HG03280 (cell line): ENCODE results near the gene CC2D2A.

Source experiments
- ATAC-seq: cut with Tn5 transposase; IDR thresholded peaks from one replicate; pipeline ENCODE4 v1.9.1; 2021; ENCODE audit warnings: mild to moderate bottlenecking, moderate library complexity; ENCODE audit not compliant: unreplicated experiment

CC2D2A gene

DNA sequence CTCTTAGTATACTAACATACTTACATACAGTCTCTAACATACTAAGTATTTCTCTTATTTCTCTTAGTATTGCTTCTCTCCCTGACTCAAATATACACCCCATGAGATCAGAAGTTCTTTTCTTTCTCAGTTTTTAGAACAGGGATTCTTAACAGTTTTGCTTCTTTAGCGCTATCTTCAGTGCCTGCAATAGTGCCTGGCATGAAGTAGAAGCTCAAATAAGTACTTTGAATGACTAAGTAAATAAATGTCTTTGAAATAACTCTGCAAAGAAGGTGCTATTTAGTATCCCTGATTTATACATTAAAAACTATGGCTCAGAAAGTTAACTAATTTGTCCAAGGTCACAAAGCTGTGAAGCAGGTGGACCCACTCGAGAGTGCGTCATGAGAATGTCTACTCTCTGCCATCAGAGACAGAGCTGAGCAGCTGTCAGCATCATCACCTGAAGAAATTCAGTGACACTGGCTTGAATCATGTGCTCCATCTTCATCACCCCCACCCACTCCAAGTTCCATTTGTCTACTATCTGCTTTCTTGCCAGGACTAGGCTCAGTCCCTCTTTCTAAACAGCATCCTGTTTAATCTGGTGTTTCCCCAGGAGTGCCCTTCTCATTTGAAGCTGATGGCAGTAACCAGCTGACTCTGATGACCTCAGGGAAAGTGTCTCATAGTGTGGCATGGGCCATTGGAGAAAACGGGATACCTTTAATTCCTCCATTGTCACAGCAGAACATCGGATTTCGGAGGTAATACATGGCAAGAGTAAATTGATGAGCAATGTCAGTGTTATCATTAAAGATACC lies 83.1 kb downstream of the CC2D2A start:
- no peak for ATAC-seq

DNA sequence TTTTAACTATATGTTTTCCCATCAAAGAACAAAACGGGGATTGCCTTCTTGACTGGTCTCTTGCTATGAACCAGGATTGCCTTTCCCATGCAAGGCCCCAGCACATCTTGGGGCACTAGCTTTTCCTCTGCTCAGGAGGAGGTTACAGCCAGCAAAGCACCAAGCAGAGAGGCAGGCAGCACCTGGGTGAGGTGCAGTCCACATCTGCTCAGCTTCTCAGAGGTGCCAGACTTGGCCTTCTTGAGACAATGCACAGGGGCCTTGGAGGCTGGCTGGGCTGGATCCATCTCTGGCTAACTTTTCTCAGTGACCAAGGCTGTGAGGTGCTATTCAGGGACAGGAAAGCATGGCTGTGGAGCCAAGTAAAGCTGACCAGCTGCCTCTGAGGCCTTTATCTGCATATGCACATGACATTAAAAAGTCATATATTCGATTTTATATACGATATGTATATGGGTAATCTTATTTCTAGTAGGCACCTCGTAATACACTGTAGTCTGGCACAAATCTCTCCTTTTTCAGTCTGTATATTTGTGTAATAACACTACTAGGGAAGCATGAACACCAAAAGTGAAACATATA lies 86.9 kb downstream of the CC2D2A start:
- ATAC-seq, result no peak

DNA sequence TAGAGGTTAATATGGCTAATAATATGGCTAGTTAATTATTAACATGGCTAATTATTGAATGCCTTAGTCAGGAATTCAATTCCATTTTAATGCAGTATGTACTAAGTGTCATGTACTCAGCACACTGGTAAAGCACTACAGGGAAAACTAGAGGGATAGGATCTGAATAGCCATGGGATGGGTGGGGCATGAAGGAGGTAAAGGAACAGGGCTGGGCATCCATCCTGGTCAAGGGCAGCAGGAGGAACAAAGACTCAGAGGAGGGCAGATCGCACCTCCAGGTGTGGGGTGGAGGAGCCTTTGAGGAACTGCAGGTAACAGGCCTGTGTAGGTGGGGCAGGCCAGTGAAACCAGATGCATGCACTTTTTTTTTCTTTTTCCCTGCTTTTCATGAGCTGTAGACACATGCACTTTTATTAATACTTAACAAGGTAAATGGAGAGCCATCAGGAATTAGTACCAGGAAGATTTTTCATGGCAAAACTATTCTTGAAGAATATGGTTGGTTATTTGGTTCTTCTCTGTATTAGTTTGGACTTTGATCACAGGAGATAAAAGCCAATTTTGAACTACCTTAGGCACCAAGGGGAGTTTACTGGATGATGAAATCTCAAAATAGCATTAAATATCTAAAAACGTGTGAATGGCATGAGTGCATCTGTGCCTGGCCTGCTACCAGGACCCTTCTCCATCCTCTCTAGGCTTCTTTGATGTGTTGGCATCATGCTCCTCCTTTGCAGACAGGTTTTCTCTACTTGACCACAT lies 88.3 kb downstream of the CC2D2A start:
- no peak for ATAC-seq

DNA sequence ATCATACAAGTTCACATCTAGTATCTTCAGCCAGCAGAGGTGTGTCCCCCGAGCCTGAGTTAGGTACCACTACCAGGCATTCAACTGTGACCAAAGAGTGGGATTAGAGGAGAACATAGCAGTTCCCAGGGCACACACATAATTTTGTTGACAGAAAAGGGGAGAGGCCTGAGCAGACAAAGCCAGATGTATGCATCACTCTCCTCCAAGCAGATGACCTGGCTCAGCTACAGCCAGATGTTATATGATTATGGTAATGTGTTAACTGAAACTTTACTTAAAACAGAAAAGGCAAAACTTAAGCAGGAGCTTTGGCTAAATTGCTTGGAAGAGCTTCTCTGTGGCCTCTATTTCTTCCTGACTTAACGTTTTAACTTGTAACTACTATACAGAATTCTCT lies 88.9 kb downstream of the CC2D2A start:
- no peak for ATAC-seq

DNA sequence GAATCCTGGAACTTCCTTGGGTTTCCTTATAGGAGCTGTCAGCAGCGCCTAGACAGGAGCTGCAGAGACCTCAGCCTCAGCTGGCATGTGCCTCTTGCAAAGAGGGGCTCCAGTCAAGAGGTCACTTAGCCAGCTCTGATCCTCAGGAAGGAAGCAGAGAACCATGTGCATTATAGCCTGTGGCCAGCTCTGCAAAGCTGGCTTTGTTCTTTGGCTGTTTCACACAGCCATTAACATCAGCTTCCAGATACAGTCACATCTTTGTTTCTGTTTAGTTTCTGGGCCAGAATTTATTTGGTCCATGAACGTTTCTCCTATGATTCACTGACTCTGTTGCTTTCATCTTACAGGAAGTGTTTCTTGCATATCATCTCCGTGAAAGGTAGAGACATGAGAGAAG lies 92.4 kb downstream of the CC2D2A start:
- no peak for ATAC-seq

DNA sequence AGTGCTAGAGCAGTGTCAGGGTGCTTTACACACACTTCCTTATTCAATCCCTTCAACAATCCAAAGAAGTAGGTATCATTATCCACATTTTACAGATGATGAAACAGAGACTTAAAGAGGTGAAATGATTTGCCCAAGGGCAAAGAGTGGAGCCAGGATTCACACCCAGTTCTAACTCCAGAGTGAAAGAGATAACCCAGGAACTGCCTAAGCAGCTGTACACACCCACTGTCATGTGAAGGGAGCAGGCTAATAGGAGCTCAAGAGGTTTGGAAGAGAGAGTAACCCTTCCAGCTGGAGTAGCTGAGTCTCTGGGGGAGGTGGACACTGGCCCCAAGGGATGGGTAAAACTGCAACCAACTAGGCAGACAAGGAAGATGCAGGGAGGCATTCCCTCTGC lies 92.9 kb downstream of the CC2D2A start:
- no peak for ATAC-seq

DNA sequence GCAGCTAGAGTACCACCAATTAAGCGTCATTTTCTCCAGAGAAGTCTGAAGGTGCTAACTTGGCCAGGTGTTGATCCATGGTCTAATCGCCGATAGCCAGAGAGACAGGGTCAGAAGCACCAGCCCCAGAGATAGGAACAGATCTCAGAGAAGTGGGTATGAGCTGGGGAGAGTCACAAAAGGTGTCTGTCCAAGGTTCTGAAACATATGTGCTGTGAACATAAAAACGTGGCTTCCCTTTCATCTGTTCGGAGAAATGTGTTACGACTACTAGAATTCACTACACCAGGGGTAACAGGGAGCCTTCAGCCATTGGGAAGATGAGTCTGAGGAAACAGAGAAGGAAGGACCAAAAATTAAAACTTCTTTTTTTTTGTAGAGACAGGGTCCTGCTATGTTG lies 94.2 kb downstream of the CC2D2A start:
- ATAC-seq, result no peak

DNA sequence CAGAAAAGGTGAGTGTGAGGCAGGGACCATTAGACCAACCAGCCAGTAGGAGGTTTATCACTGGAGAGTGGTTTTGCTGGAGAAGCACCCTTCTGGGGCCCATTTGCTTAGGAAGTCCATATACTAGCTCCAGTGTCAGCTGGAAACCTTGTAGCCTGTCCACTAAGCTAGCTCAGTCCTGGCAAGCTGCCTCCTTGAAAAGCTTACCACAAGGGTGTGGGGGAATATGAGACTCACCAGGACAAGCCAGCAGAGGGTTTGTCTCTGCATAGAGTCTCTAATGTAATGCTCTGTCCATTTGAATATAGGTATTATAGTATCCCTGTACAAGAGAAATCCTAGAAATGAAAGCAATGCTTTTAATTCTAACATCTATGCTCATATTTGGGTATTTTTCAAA lies 99.1 kb downstream of the CC2D2A start:
- no peak for ATAC-seq

DNA sequence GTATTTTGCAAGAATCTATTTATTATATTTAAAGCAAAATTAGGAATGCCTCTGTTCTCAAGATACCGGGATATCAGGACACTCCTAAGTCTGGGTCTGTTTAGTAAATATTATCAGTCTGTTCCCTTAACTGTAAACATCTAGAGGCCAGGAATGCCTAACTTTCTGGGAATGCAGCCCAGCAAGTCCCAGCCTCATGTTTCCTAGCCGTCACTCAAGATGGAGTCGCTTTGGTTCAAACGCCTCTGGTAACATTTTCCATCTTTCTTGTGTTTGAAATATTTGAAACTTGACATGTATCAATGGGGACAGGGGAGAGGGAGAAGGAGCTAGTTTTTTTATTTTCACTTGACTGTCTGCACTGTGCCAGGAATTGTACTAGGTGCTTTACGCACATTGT lies 100.1 kb downstream of the CC2D2A start:
- ATAC-seq, result no peak

DNA sequence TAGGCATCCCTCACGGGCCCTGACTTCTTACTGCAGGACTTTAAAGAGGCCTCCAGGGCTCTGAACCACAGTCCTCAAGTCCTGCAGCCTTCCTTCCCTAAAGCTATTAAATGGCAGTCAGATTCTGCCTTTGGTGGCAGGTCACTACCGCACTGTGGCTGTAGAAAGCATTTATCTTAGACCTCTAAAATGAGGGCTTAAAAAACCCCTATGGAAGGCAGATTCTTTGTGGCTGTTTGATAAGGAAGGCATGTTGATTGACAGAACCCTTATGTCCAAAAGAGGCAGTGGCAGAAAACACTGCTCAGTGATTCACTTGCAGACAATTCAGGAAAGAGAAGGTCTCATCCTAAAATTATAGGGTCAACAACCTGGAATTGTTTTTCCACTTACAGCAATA lies 106.3 kb downstream of the CC2D2A start:
- ATAC-seq, result no peak

DNA sequence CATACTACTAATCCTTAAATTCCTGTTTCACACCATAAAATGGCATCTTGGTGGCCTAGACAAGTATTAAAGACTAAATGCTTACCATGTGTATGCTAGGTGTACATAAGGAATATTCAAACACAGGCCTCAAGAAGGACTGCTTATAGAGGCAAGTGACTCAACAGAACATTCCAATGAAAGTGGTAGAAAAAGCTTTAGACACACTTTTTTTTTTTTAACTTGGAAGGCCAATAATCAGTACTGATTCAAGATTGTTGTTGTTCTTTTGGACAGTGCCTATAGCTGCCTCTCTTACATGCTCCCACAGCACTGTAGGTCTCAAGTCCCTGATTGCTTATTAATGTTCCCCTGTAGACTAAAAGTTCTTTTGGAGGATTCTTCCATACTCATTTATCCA lies 107.8 kb downstream of the CC2D2A start:
- ATAC-seq, result no peak

DNA sequence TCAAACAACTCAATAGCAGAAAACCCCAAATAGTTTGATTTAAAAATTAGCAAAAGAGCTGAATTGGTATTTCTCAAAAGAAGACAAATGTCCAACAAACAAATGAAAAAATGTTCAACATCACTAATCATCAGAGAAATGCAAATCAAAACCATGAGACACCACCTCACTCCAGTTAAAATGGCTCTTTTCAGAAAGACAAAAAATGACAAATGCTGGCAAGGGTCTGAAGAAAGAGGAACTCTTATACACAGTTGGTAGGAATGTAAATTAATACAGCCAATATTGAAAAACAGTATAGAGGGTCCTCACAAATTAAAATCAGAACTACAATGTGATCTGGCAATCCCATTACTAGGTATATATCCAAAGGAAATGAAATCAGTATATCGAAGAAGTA lies 115.1 kb downstream of the CC2D2A start:
- ATAC-seq, result no peak

DNA sequence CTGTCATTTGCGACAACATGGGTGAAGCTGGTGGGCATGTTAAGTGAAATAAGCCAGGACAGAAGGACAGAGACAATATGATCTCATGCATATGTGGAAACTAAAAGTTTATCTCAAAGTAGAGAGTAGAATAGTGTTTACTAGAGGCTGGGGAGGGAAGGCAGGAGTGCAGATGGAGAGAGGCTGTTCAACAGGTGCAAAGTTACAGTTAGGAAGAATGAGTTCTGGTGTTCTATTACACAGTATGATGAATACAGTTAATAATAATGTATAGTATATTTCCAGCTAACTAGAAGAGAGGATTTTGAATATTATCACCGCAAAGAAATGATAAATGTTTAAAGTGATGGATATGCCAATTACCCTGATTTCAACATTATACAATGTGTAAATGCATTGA lies 115.6 kb downstream of the CC2D2A start:
- ATAC-seq, result no peak

DNA sequence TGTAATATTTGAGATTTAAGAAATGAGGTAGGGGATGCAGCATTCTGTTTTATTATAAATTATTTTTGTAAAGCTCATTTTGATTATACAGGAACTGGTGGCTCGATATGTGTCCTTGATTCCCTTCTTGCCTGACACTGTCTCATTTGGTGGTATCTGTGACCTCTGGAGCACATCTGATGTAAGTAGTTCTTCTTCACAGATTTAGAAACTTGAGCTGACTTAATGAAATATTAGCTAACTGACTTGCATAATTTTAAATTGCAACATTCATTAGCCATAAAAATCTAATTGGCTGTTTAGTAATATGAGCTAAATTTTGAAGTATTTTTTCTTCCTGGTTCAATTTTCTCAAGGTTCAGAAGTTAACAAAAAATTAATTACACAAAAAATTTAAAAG lies 116.4 kb downstream of the CC2D2A start:
- no peak for ATAC-seq

DNA sequence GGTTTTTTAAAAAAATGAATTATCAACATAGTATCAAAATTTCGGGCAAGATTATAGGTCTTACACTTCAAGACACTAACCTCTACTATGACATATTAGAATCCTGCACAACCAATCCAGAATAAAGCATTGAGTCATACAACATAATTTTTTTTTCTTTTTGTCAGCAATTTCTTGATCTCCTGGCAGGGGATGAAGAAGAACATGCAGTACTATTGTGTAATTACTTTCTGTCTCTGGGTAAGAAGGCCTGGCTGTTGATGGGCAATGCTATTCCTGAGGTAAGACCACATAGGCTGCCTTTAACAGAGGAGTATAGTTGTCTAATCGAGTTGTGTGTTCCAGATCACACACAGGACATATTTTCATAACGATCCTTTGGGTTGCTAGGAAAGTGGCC lies 118.0 kb downstream of the CC2D2A start:
- no peak for ATAC-seq

DNA sequence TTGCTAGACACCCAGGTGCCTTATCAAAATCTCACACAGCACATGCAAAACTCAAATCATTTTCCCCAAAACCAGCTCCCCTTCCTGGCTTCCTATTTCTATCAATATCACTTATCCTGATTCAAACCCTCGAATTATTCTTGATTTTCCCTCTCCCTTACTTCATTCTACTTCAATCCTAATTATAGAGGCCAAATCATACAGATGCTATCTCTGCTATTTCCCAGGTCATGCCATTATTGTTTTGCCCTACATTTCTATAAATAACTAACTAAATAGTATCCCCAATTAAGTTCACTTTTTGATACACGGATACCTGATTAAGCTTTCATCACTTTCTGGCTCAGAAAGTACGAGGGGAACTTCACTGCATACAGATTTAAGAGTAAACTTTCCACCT lies 123.1 kb downstream of the CC2D2A start:
- no peak for ATAC-seq

DNA sequence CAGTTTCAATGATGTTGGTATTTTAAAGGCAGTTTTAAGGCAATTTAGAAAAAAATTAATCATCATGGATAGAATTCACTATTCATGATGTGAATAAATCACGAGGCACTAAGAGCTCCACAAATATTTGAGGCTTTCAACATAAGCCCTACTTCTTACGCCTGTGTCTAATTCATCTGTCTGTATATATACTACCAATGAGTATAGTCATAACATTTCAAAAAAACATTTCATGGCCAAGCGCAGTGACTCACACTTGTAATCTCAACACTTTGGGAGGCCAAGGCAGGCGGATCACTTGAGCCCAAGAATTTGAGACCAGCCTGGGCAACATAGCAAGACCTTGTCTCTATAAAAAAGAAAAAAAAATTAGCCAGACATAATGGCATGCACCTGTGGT lies 129.0 kb downstream of the CC2D2A start:
- ATAC-seq, result no peak

DNA sequence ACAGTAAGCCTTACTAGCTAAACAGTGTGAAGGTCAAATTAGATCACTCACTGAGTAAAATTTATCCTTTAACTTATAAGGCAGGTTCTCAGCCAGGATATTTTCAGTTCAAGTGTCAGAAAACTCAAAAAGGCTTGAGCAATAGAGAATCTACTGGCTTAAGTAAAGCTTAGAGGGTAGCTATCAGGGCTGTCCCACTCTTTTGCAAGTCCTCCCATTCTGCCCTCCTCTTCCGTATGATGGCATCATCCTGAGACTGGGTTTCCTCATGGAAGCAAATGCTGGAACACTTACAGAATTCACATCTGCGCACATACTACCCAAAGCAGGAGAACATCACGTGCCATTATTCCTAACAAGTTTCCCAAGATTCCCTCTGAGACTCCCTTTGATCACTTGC lies 130.5 kb downstream of the CC2D2A start:
- no peak for ATAC-seq

DNA sequence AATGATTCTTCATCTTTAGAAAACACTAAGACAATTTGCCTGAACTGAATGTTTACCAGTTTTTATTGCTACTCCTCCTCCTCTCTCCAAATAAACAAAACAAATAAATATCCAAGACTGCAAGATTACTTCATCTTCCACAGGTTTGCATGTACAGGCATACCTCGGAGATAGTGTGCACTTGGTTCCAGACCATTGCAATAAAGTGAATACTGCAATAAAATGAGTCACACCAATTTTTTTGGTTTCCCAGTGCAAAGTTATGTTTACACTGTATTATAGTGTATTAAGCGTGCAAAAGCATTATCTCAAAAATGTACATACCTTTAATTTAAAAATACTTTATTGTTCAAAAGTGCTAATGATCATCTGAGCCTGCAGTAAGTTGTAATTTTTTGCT lies 132.2 kb downstream of the CC2D2A start:
- ATAC-seq, result no peak

DNA sequence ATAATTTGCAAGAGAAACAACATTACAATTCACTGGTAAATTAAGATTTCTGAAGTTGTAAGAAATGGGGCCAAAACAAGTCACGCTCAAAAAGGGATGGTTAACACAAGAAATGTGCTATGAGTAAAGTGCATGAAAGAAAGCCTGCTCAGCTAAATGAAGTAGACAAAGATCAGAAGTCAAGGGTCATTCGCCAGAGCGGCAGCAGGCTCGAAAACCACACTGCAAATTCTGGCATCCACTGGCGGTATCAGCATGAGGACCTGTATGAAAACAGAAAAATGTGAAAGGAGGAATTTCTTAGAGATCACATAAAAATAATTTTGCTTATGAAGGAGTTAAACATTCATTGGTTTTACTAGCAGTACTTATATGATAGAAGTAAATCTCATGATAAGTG lies 135.9 kb downstream of the CC2D2A start:
- ATAC-seq, result no peak

DNA sequence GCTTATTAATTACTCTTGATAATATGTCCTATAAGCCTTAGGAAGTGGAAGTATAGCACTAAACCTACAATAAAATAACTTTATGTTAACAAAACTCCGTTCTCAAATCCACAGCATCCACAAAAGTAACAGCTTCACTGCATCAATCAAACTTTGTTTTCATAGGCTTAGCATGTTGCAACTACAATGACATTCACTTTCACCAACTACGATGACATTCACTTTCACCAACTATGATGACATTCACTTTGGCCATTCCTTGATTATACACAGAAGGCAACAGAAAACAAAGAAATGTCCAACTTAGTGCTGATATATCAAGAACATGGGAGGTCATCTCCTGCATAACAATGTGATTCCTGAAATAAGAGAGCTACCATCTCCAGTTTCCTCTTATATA lies 141.2 kb downstream of the CC2D2A start:
- no peak for ATAC-seq

DNA sequence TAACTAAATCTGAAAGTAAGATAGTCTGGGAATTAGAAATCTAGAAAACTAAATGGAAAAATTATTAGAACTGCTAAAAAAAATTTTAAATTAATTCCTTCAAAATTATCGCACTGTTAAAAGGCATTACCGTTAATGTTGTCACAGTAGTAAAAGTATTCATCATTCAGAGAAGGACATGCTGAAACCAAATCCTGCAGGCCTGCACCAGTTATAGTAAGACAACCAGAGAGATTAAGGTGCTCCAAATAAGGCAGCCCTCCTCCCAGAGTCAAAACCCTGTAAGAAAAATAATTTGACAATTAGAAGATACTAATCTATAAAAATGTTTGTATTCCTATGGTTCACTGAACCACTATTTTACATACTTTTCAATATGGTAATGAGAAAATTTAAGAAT lies 142.5 kb downstream of the CC2D2A start:
- ATAC-seq, result no peak
